ENCODE measurements around the gene BRAT1. TPM values are rescaled to one million over a fixed set of nuclear protein-coding genes. Genes with fewer than 3 reads are reported as not detected.

The BRAT1 gene
- total and polyA plus RNA-seq, 2 experiments from 2014 or later: 32.5 to 76.8 TPM

GRCh38 chr7:2521341-2521745 is 34.0 kb downstream of the BRAT1 start:
- Histone ChIP-seq H3K4me2 (peak overlapping the region; percentile 92), H3K4me3 (peak overlapping the region; percentile 68), H3K36me3 (ENCODE audit: insufficient read depth) (no peaks in the 10 kb centered on the region; the same call in 1 of the 2 replicates), H3K4me1 (ENCODE audit: insufficient read depth) (peaks cover 62% of the 10 kb centered on the region), H2AFZ (no peak overlapping the region), H3K27ac (ENCODE audit: low read depth) (no peak overlapping the region), H3K9me2 (ENCODE audit: insufficient read depth) (no peaks in the 10 kb centered on the region), H3K79me2 (replicated peaks; ENCODE audit: insufficient read depth) (peaks cover 17% of the 10 kb centered on the region), H4K20me1 (replicated peaks; ENCODE audit: insufficient read depth) (no peaks in the 10 kb centered on the region; the same call in 1 of the 2 replicates), H3F3A (replicated peaks; ENCODE audit: low read depth) (peaks cover 6% of the 10 kb centered on the region; the same call in 1 of the 2 replicates), H3K27me3 (ENCODE audit: insufficient read depth) (peaks cover 28% of the 10 kb centered on the region)
- ATAC-seq (no peak), DNase-seq (ENCODE audit: low spot score) (no peak)
- Mint-ChIP-seq H3K4me3 (peak overlapping the region; percentile 67), H3K36me3 (ENCODE audit: low read depth) (peaks cover 10% of the 10 kb centered on the region; the same call in 1 of the 3 replicates), H3K9me3 (no peaks in the 10 kb centered on the region), H3K27me3 (ENCODE audit: insufficient read depth, low read depth, poor library complexity) (peaks cover 42% of the 10 kb centered on the region), H3K27ac (no peak overlapping the region), H3K4me1 (peaks cover 53% of the 10 kb centered on the region)
- TF ChIP-seq REST (IDR thresholded peaks at IDR 0.05; ENCODE audit: unreplicated experiment) (no peak), POLR2AphosphoS5 (IDR thresholded peaks at IDR 0.05; ENCODE audit: low read depth) (no peak), CREB1 (CRISPR knock-in tag; IDR thresholded peaks at IDR 0.05; ENCODE audit: low read depth) (no peak), ZNF114 (CRISPR knock-in tag; IDR thresholded peaks at IDR 0.05) (no peak), STAT1 (IDR thresholded peaks at IDR 0.05; ENCODE audit: unreplicated experiment) (no peak), EZH2phosphoT487 (IDR thresholded peaks at IDR 0.05; ENCODE audit: unreplicated experiment) (no peak), NANOG (IDR thresholded peaks at IDR 0.05; ENCODE audit: borderline replicate concordance) (no peak)

- no peaks in the 10 kb centered on the region; the same call in 1 of the 2 replicates for H3K36me3 ChIP-seq (ENCODE audit: insufficient read depth)
- no peaks in the 10 kb centered on the region for H3K9me2 ChIP-seq (ENCODE audit: insufficient read depth)
- H3F3A ChIP-seq (replicated peaks; ENCODE audit: low read depth): peaks cover 6% of the 10 kb centered on the region; the same call in 1 of the 2 replicates
- no peaks in the 10 kb centered on the region for H3K9me3 Mint-ChIP-seq
- no peaks in the 10 kb centered on the region; the same call in 1 of the 2 replicates for H4K20me1 ChIP-seq (replicated peaks; ENCODE audit: insufficient read depth)
- no peak overlapping the region for H3K27ac ChIP-seq (ENCODE audit: low read depth)
- no peak for ATAC-seq
- H3K27me3 ChIP-seq (ENCODE audit: insufficient read depth): peaks cover 28% of the 10 kb centered on the region
- H3K36me3 Mint-ChIP-seq (ENCODE audit: low read depth): peaks cover 6% of the 10 kb centered on the region; the same call in 1 of the 3 replicates
- peaks cover 17% of the 10 kb centered on the region for H3K79me2 ChIP-seq (replicated peaks; ENCODE audit: insufficient read depth)
- peaks cover 42% of the 10 kb centered on the region for H3K27me3 Mint-ChIP-seq (ENCODE audit: insufficient read depth, low read depth, poor library complexity)
- H3K4me2 ChIP-seq: peak overlapping the region; percentile 92
- DNase-seq (ENCODE audit: low spot score): no peak
- peak overlapping the region; percentile 68 for H3K4me3 ChIP-seq
- peaks cover 62% of the 10 kb centered on the region for H3K4me1 ChIP-seq (ENCODE audit: insufficient read depth)
- no peak overlapping the region for H3K27ac Mint-ChIP-seq
- H3K4me1 Mint-ChIP-seq: peaks cover 51% of the 10 kb centered on the region
- peak overlapping the region; percentile 84 for H3K4me3 Mint-ChIP-seq
- H2AFZ ChIP-seq: no peak overlapping the region
- TF ChIP-seq POLR2AphosphoS5 (IDR thresholded peaks at IDR 0.05; ENCODE audit: low read depth) (no peak), ZNF331 (CRISPR knock-in tag; IDR thresholded peaks at IDR 0.05; ENCODE audit: low read depth) (no peak), CTCF (conservative IDR thresholded peaks at IDR 0.05; ENCODE audit: low read depth in 2 of 2) (no peak), EZH2phosphoT487 (IDR thresholded peaks at IDR 0.05; ENCODE audit: unreplicated experiment) (no peak), STAT1 (IDR thresholded peaks at IDR 0.05; ENCODE audit: unreplicated experiment) (no peak), CREB1 (CRISPR knock-in tag; IDR thresholded peaks at IDR 0.05; ENCODE audit: low read depth) (no peak), JUNB (IDR thresholded peaks at IDR 0.05; ENCODE audit: unreplicated experiment) (no peak), EZH2 (IDR thresholded peaks at IDR 0.05; ENCODE audit: low read depth, unreplicated experiment) (no peak), REST (IDR thresholded peaks at IDR 0.05; ENCODE audit: unreplicated experiment) (no peak), ZNF114 (CRISPR knock-in tag; IDR thresholded peaks at IDR 0.05) (no peak), ETS1 (IDR thresholded peaks at IDR 0.05) (no peak)
Observed at GRCh38 chr7:2520761-2521290, 34.5 kb downstream of the BRAT1 start.
